MM.1S (cell line): ENCODE data around the gene CNTNAP2.

Experiments used
- DNase-seq: peaks from one replicate; pipeline ENCODE4 v3.0.0-alpha.2; 2015
- H2AFZ ChIP-seq: fragments of 300-600 bp; sonication (generic); 2 replicates; pipeline ENCODE4 v1.6.0; 2016; ENCODE audit warnings: antibody characterized with exemption, low read length
- H3F3A ChIP-seq: fragments of 300-600 bp; sonication (generic); 2 replicates; pipeline ENCODE4 v1.6.1; 2016; ENCODE audit warnings: mild to moderate bottlenecking, antibody characterized with exemption, low read length, moderate library complexity, mixed read lengths; ENCODE audit not compliant: insufficient read depth
- H3K27ac ChIP-seq: fragments of 300-600 bp; sonication (generic); 2 replicates; pipeline ENCODE4 v1.5.1; 2016; ENCODE audit warnings: mild to moderate bottlenecking, low read length
- H3K27me3 ChIP-seq: fragments of 300-600 bp; sonication (generic); replicated peaks from 2 replicates; pipeline ENCODE4 v1.6.0; 2016; ENCODE audit warnings: low read length; ENCODE audit not compliant: insufficient read depth
- H3K36me3 ChIP-seq: fragments of 300-600 bp; sonication (generic); replicated peaks from 2 replicates; pipeline ENCODE4 v1.6.1; 2016; ENCODE audit warnings: mild to moderate bottlenecking, low read length, mixed read lengths; ENCODE audit not compliant: insufficient read depth
- H3K4me1 ChIP-seq: fragments of 300-600 bp; sonication (generic); 2 replicates; pipeline ENCODE4 v1.6.1; 2016; ENCODE audit warnings: low read length, mixed read lengths
- H3K4me2 ChIP-seq: fragments of 300-600 bp; sonication (generic); 2 replicates; pipeline ENCODE4 v1.6.0; 2016; ENCODE audit warnings: low read depth, low read length
- H3K4me3 ChIP-seq: fragments of 300-600 bp; sonication (generic); 2 replicates; pipeline ENCODE4 v1.5.1; 2016; ENCODE audit warnings: low read length, mixed read lengths
- H3K79me2 ChIP-seq: fragments of 300-600 bp; sonication (generic); 2 replicates; pipeline ENCODE4 v1.6.1; 2016; ENCODE audit warnings: mixed run types, low read length, mixed read lengths
- H3K9ac ChIP-seq: fragments of 300-600 bp; sonication (generic); 2 replicates; pipeline ENCODE4 v1.6.1; 2016; ENCODE audit warnings: low read length, mixed read lengths
- H3K9me2 ChIP-seq: fragments of 300-600 bp; sonication (generic); replicated peaks from 2 replicates; pipeline ENCODE4 v1.6.1; 2016; ENCODE audit warnings: mild to moderate bottlenecking, low read length, mixed read lengths; ENCODE audit not compliant: insufficient read depth
- H3K9me3 ChIP-seq: fragments of 300-600 bp; sonication (generic); replicated peaks from 2 replicates; pipeline ENCODE4 v1.6.1; 2016; ENCODE audit warnings: mild to moderate bottlenecking, low read length, mixed read lengths; ENCODE audit not compliant: insufficient read depth
- H4K20me1 ChIP-seq: fragments of 300-600 bp; sonication (generic); 2 replicates; pipeline ENCODE4 v1.6.1; 2016; ENCODE audit warnings: mild to moderate bottlenecking, low read length, moderate library complexity, mixed read lengths; ENCODE audit not compliant: insufficient read depth
- EZH2 ChIP-seq: fragments of 300-600 bp; sonication (generic); optimal IDR thresholded peaks from 2 replicates; pipeline ENCODE3; 2017; ENCODE audit warnings: low read depth, mild to moderate bottlenecking, antibody characterized with exemption, low read length, mixed read lengths
- EZH2phosphoT487 ChIP-seq: fragments of 300-600 bp; sonication (generic); IDR thresholded peaks from 2 replicates; pipeline ENCODE4 v1.6.1; 2018; ENCODE audit warnings: antibody characterized with exemption, low read length
- TF ChIP-seq, protein P1 (sequence below): fragments of 300-600 bp; sonication (generic); IDR thresholded peaks from 2 replicates; pipeline ENCODE4 v1.5.1; 2016; ENCODE audit warnings: antibody characterized with exemption, low read length, mixed read lengths

The CNTNAP2 gene

DNA sequence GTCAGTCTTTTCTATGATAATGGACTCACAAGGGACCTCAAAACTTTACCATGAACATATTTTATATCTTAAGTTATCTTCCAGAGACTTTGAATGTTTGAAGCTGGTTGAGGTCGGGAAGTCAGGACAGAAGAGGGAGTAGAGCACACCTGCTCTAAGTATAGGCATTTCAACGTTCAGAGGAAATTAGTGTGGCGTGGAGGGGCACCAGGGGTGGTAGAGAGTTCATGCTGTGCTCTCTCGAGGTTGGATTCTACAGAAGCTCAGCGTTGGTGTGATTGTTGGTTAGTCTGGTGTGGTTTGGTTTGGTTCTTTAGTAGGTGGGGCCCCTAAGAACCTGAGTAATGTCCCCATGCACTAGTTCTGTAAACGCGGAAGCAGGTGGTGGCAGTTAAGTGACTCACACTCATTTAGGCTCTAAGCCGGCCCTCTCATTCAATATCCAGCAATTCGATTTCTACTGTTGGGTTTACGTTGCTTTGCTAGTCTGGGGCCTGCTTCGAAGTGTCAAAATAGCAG lies 19.8 kb downstream of the CNTNAP2 start:
- Histone ChIP-seq H3K4me2 (no peak overlapping the region), H3K79me2 (no peaks in the 10 kb centered on the region), H3K4me1 (no peaks in the 10 kb centered on the region), H4K20me1 (no peaks in the 10 kb centered on the region), H3F3A (no peaks in the 10 kb centered on the region), H2AFZ (no peak overlapping the region), H3K27me3 (no peaks in the 10 kb centered on the region), H3K9ac (no peak overlapping the region), H3K9me2 (no peaks in the 10 kb centered on the region), H3K27ac (no peak overlapping the region), H3K36me3 (no peaks in the 10 kb centered on the region), H3K9me3 (no peaks in the 10 kb centered on the region), H3K4me3 (no peak overlapping the region)
- DNase-seq = no peak
- TF ChIP-seq, protein P1, sequence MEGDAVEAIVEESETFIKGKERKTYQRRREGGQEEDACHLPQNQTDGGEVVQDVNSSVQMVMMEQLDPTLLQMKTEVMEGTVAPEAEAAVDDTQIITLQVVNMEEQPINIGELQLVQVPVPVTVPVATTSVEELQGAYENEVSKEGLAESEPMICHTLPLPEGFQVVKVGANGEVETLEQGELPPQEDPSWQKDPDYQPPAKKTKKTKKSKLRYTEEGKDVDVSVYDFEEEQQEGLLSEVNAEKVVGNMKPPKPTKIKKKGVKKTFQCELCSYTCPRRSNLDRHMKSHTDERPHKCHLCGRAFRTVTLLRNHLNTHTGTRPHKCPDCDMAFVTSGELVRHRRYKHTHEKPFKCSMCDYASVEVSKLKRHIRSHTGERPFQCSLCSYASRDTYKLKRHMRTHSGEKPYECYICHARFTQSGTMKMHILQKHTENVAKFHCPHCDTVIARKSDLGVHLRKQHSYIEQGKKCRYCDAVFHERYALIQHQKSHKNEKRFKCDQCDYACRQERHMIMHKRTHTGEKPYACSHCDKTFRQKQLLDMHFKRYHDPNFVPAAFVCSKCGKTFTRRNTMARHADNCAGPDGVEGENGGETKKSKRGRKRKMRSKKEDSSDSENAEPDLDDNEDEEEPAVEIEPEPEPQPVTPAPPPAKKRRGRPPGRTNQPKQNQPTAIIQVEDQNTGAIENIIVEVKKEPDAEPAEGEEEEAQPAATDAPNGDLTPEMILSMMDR = no peak
- TF ChIP-seq EZH2phosphoT487 (no peak), EZH2 (no peak)

DNA sequence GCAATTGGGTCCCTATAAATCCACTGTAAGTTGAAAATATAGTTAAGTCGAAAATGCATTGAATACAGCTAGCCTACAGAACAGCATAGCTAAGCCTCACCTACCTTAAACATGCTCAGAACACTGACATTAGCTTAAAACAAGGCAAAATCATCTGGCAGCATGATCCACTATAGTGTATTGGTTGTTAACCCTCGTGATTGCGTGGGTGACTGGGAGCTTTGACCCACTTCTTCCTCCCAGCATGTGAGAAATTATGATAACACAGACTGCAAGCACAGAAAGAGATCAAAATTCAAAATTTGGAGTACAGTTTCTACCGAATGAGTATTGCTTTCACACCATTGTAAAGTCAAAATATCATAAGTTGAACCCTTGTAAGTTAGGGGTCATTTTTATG lies 22.3 kb downstream of the CNTNAP2 start:
- Histone ChIP-seq H3K27ac (no peak overlapping the region), H3K9me2 (no peaks in the 10 kb centered on the region)

DNA sequence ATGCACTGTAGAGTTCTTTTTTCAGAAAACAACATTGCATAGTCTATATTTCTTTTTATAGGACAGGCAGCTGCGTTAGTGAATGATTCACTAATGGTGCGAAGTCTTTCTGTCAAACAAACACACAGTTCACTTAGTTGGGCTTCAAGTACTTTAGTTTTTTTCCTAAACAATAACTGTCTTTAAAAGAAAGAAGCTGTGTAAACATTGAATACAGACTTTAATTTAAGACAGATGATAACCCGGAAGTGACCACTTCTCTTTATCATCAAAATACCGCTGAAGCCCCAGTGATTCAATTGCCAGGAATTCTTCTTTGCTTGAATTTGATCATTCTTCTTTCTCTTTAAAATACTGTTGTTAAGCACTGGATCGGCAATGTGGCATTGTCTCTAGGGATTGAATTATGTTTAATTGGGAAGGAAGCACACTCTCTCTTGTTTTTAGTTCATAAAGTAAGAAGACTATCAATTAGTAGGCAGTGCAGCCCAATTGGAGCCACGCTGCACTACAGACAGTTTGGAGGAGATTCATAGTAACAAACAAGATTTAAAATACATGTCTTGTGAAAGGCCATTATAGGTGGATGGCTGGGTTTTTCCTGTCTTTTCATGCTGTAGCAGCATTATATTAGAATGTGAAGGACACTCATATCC lies 30.4 kb downstream of the CNTNAP2 start:
- no peak for DNase-seq

More for the DNA sequence above, 22.3 kb downstream of the CNTNAP2 start:
- H2AFZ ChIP-seq = no peak overlapping the region
- H3K36me3 ChIP-seq = no peaks in the 10 kb centered on the region
- no peaks in the 10 kb centered on the region for H3F3A ChIP-seq
- no peaks in the 10 kb centered on the region for H3K4me1 ChIP-seq
- H3K4me3 ChIP-seq = no peak overlapping the region
- H3K27me3 ChIP-seq = no peaks in the 10 kb centered on the region
- H3K9ac ChIP-seq = no peak overlapping the region
- no peaks in the 10 kb centered on the region for H4K20me1 ChIP-seq
- no peak overlapping the region for H3K4me2 ChIP-seq
- H3K79me2 ChIP-seq = no peaks in the 10 kb centered on the region
- TF ChIP-seq EZH2phosphoT487 (no peak), EZH2 (no peak)
- TF ChIP-seq, protein P1 = no peak
- no peak for DNase-seq
- no peaks in the 10 kb centered on the region for H3K9me3 ChIP-seq

DNA sequence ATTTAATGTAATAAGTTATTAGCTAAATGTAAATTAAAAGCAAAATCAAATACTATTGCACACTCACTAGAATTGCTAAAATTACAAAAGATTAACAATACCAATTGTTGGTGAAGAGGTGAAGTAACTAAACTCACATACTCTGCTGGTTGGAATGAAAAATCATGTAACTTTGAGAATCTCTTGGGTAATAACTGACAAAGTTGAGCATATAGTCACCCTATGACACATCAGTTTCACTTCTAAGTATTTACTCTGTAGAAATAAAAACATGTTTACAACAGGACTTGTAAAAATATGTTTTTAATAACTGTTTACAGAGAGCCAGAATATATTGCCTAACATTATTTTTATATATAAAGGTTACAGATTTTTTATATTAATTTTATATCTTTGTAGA lies 33.6 kb downstream of the CNTNAP2 start:
- no peak overlapping the region for H3K9ac ChIP-seq

More for the DNA sequence above, 30.4 kb downstream of the CNTNAP2 start:
- H3K9ac ChIP-seq = no peak overlapping the region
- no peaks in the 10 kb centered on the region for H3F3A ChIP-seq
- H3K36me3 ChIP-seq = no peaks in the 10 kb centered on the region
- H3K4me1 ChIP-seq = no peaks in the 10 kb centered on the region
- no peaks in the 10 kb centered on the region for H3K9me3 ChIP-seq
- no peak overlapping the region for H2AFZ ChIP-seq
- no peak overlapping the region for H3K4me3 ChIP-seq
- TF ChIP-seq EZH2phosphoT487 = no peak
- H3K79me2 ChIP-seq = no peaks in the 10 kb centered on the region
- H3K27me3 ChIP-seq = no peaks in the 10 kb centered on the region
- no peaks in the 10 kb centered on the region for H3K9me2 ChIP-seq
- H4K20me1 ChIP-seq = no peaks in the 10 kb centered on the region
- no peak overlapping the region for H3K27ac ChIP-seq
- no peak overlapping the region for H3K4me2 ChIP-seq

More for the DNA sequence above, 33.6 kb downstream of the CNTNAP2 start:
- Histone ChIP-seq H3K79me2 (no peaks in the 10 kb centered on the region), H4K20me1 (no peaks in the 10 kb centered on the region), H3K9me2 (no peaks in the 10 kb centered on the region), H3K4me2 (no peak overlapping the region), H3K27ac (no peak overlapping the region), H3F3A (no peaks in the 10 kb centered on the region), H3K36me3 (no peaks in the 10 kb centered on the region), H3K4me3 (no peak overlapping the region), H3K9me3 (no peaks in the 10 kb centered on the region), H3K27me3 (no peaks in the 10 kb centered on the region), H2AFZ (no peak overlapping the region), H3K4me1 (no peaks in the 10 kb centered on the region)
- DNase-seq = no peak
- TF ChIP-seq, protein P1 = no peak
- TF ChIP-seq EZH2 (no peak), EZH2phosphoT487 (no peak)
